Mononuclear cell (primary cell): ENCODE data around the gene AGBL5. TPM values are rescaled to one million over a fixed set of nuclear protein-coding genes. Genes with fewer than 3 reads are reported as not detected.

Source experiments
- H3K27me3 ChIP-seq: 2 replicates; pipeline ENCODE4 v1.6.0; 2011; ENCODE audit warnings: low read length, control low read depth; ENCODE audit not compliant: insufficient read depth
- H3K4me1 ChIP-seq: 2 replicates; pipeline ENCODE4 v1.5.1; 2011; ENCODE audit warnings: mild to moderate bottlenecking, low read length, control low read depth; ENCODE audit not compliant: insufficient read depth
- H3K4me3 ChIP-seq: 2 replicates; pipeline ENCODE4 v1.5.1; 2011; ENCODE audit warnings: mild to moderate bottlenecking, low read length, moderate library complexity
- H3K9me3 ChIP-seq: 2 replicates; pipeline ENCODE4 v1.5.1; 2011; ENCODE audit warnings: low read depth, mild to moderate bottlenecking, control low read depth, low read length
- total RNA-seq: library from RNA; depleted of rRNA; stranded (reverse); fragments of >200 nt; gene quantifications from one replicate; pipeline ENCODE4 v1.2.3, GENCODE V29; 2012

The AGBL5 gene
- total RNA-seq, 1 donor, result 8.9 TPM

GRCh38 chr2:27019459-27019858 is 32.0 kb upstream of the AGBL5 start:
- H3K4me3 ChIP-seq, result no peak overlapping the region
- H3K4me1 ChIP-seq, result no peaks in the 10 kb centered on the region
- no peaks in the 10 kb centered on the region for H3K27me3 ChIP-seq
- no peaks in the 10 kb centered on the region for H3K9me3 ChIP-seq

DNA sequence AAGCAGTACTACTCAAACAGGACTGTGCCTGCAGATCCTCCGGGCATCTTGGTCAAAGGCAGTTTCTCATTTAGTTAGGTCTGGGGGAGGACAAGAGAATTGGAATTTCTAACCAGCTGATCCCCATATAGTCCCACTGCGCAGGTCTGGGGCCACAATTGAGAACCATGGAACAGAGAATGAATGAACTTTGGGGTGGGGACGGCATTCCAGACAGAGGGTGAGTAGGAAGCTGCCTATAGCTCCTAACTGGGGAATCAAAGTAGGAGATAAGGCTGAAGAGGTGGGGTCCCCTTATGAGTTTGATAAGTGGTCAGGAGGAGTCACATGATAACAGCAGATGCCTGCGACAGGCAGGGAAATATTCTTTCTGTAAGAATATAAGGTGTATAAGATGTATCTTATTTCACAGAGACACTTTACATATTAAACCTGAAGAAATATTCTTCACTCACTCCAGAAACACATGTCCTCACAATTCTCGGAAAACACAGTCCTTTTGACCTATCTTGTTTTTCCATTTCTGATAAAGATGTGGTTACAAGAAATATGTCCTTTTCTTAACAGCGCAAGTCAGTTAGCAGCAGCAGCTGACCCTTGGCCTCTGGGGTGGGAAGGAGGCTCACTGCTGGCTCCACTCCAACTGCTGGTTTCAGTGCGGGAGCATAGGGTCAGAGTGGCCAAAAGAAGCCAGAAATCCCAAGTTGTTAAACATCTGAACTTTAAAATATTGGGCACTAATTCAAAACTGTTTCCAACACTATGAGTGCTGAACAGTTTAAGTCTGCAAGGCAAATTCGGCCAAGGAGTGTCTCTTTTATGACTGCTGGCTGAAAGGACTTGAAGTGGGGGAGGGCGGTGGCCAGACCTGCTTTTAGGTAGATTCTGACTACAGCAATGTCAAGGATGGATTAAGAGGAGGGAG is 31.3 kb upstream of the AGBL5 start:
- Histone ChIP-seq H3K27me3 (no peaks in the 10 kb centered on the region), H3K9me3 (no peaks in the 10 kb centered on the region), H3K4me1 (no peaks in the 10 kb centered on the region), H3K4me3 (no peak overlapping the region)

- no peak overlapping the region for H3K4me3 ChIP-seq
- no peaks in the 10 kb centered on the region for H3K4me1 ChIP-seq
- no peaks in the 10 kb centered on the region for H3K27me3 ChIP-seq
- no peaks in the 10 kb centered on the region for H3K9me3 ChIP-seq
Observed at GRCh38 chr2:27021253-27022049, 30.0 kb upstream of the AGBL5 start.

DNA sequence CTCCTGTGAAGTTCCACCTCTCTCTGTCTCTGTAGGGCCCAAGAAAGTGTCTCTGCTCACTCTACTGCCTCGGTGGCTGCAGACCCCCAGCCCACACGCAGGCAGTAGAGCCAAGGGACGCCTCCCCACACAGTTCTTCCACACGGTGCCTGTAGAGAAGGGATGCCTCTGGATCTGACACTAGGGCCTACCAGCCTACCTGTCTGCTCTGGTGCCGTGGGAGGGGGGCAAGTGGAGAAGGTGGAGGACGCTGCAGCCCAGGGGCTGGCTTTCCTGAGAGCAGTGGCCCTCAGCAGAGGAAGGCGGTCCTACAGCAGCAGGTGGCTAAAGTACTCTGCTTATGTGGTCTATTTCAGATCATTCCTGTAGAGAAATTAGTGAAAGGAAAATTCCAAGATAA is 27.7 kb upstream of the AGBL5 start:
- no peak overlapping the region for H3K4me3 ChIP-seq
- H3K27me3 ChIP-seq, result no peaks in the 10 kb centered on the region
- no peaks in the 10 kb centered on the region for H3K9me3 ChIP-seq
- H3K4me1 ChIP-seq, result no peaks in the 10 kb centered on the region

- H3K4me1 ChIP-seq, result no peaks in the 10 kb centered on the region
Observed at GRCh38 chr2:27024188-27024587, 27.3 kb upstream of the AGBL5 start.

GRCh38 chr2:27024812-27025211 is 26.7 kb upstream of the AGBL5 start:
- Histone ChIP-seq H3K4me1 (no peaks in the 10 kb centered on the region), H3K4me3 (no peak overlapping the region), H3K27me3 (no peaks in the 10 kb centered on the region), H3K9me3 (no peaks in the 10 kb centered on the region)

More at GRCh38 chr2:27024188-27024587, 27.3 kb upstream of the AGBL5 start:
- H3K9me3 ChIP-seq, result no peaks in the 10 kb centered on the region
- no peaks in the 10 kb centered on the region for H3K27me3 ChIP-seq
- H3K4me3 ChIP-seq, result no peak overlapping the region

DNA sequence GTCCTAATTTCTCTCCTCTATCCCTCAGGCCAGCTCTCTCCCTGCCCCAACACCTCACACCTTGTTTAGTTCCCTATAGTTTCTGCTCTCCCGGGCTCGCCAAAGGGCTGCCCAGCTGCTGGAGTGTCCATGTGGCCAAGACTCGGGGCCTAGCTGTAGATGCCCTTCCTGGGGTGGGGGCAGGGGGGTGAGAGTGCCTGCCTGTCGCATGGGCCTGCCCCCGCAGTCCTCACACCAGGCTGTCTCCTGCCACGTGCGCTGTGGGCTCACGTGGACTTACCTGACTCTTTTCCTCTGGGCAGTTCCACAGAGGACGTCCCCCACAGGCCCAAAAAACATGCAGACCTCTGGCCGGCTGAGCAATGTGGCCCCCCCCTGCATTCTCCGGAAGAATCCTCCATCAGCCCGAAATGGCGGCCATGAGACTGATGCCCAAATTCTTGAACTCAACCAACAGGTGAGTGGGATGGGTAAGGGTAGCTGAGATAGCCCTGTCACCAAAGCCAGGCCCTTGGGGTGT is 26.1 kb upstream of the AGBL5 start:
- no peaks in the 10 kb centered on the region for H3K4me1 ChIP-seq
- H3K9me3 ChIP-seq, result no peaks in the 10 kb centered on the region
- no peaks in the 10 kb centered on the region for H3K27me3 ChIP-seq
- no peak overlapping the region for H3K4me3 ChIP-seq

GRCh38 chr2:27025861-27026851 is 25.3 kb upstream of the AGBL5 start:
- Histone ChIP-seq H3K27me3 (no peaks in the 10 kb centered on the region), H3K4me3 (no peak overlapping the region), H3K9me3 (no peaks in the 10 kb centered on the region), H3K4me1 (no peaks in the 10 kb centered on the region)

- no peaks in the 10 kb centered on the region for H3K9me3 ChIP-seq
- H3K4me3 ChIP-seq, result no peak overlapping the region
- no peaks in the 10 kb centered on the region for H3K27me3 ChIP-seq
- peaks cover 8% of the 10 kb centered on the region for H3K4me1 ChIP-seq
Observed at GRCh38 chr2:27027211-27027651, 24.2 kb upstream of the AGBL5 start.

DNA sequence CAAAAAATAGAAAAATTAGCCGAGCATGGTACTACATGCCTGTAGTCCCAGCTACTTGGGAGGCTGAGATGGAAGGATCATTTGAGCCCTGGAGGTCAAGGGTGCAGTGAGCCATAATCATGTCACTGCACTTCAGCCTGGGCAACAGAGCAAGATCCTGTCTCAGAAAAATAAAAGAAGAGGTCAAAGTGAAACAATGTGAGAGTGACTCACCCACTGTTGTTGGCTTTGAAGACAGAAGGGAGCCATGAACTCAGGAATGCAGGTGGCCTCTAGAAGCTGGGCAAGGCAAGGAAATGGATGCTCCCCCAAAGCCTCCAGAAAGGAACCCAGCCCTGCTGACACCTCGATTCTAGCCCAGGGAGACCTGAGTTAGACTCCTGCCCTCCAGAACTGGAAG is 22.4 kb upstream of the AGBL5 start:
- H3K4me1 ChIP-seq, result peaks cover 19% of the 10 kb centered on the region
- H3K9me3 ChIP-seq, result no peaks in the 10 kb centered on the region
- H3K27me3 ChIP-seq, result no peaks in the 10 kb centered on the region
- no peak overlapping the region for H3K4me3 ChIP-seq

DNA sequence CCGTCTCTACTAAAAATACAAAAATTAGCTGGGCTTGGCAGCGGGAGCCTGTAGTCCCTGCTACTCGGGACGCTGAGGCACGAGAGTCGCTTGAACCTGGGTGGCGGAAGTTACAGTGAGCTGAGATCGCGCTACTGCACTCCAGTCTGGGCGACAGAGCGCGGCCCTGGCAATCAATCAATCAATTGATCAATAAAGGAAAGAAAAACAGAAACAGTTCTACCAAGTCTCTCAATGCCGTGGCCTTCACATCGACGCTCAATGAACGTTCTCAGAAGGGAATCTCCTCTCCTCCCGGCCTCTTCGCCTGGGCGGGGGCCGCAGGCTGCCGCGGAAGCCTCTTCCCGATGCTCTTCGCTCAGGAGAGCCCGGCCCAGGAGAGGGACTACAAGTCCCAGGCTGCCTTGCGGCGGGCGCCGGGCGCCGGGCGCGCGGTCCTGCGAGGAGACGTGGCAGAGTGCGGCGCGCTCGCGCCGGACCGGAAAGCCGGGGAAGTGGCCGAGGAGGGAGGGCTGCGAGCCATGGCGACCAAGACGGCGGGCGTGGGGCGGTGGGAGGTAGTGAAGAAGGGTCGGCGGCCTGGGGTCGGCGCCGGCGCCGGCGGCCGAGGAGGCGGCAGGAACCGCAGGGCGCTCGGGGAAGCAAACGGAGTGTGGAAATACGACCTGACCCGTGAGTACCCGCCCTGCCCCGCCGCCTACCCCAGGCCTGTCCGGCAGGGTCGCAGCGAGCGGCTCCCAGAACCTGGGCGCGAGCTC is 18.8 kb upstream of the AGBL5 start, which contains the start of gene TMEM214:
TMEM214 (plus strand) TSS at position 471 of the 758 bp plus-strand sequence; CDS start at position 522, 51 bp downstream.
- peaks cover 23% of the 10 kb centered on the region for H3K4me1 ChIP-seq
- peak within 1 kb of the TSS; percentile 87 for H3K4me3 ChIP-seq
- no peaks in the 10 kb centered on the region for H3K27me3 ChIP-seq
- H3K9me3 ChIP-seq, result no peaks in the 10 kb centered on the region

DNA sequence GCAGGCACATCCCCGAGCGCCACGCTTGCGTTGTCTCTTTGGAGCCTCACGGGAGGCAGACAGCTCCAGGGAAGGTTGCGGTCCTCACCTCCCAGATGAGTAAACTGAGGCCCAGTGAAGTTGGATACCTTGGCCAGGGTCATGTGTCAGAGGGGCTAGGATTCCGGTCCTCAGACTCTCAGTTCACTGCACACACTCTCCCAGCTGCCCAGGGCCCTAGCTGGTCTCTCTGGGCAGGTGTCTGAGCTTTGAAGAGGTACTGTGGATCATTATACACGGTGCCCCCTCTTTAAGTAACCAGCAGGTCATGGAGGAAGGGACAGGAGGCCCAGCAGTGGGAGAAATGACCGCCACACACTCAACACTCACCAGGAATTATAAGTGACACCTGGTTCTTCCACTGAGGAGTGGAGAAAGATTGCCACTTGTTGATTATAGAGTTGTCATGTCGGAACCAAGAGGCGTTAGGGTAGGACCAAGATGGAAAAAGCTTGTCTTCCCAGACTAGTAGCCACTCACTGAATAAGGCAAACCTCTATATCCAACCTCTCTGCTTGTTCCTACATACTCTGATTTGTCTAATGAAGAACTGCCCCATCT is 18.1 kb upstream of the AGBL5 start:
- Histone ChIP-seq H3K9me3 (no peaks in the 10 kb centered on the region), H3K4me1 (peaks cover 23% of the 10 kb centered on the region), H3K27me3 (no peaks in the 10 kb centered on the region), H3K4me3 (peak overlapping the region; percentile 87)

- no peaks in the 10 kb centered on the region for H3K9me3 ChIP-seq
- H3K4me3 ChIP-seq, result no peak overlapping the region
- no peaks in the 10 kb centered on the region for H3K27me3 ChIP-seq
- peaks cover 28% of the 10 kb centered on the region for H3K4me1 ChIP-seq
Observed at GRCh38 chr2:27038012-27038411, 13.5 kb upstream of the AGBL5 start.
